HG02623 (cell line): ENCODE data around the gene ERGIC3.

Experiments
- ATAC-seq: cut with Tn5 transposase; IDR thresholded peaks from one replicate; pipeline ENCODE4 v1.9.1; 2021; ENCODE audit warnings: moderate library complexity; ENCODE audit not compliant: unreplicated experiment

Gene ERGIC3

DNA sequence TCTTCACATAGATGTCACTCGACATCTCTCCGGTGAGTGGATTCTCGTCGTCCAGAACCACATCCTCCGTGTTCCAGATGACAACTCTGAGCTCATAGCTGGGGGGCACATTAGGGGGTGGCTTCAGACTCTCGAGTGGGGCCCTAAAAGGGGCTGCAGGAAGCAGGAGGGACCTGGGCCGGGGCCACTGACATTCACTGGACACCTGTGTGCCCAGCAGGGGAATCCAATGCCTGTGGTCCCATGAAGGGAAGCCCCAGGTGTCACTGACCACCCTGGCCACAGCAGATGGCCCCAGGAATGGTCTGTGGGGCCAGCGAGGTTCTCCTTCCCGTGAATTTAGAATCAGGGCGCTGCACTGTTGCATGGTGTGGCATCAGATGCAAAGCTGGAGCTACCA lies 18.7 kb downstream of the ERGIC3 start:
- ATAC-seq = no peak

DNA sequence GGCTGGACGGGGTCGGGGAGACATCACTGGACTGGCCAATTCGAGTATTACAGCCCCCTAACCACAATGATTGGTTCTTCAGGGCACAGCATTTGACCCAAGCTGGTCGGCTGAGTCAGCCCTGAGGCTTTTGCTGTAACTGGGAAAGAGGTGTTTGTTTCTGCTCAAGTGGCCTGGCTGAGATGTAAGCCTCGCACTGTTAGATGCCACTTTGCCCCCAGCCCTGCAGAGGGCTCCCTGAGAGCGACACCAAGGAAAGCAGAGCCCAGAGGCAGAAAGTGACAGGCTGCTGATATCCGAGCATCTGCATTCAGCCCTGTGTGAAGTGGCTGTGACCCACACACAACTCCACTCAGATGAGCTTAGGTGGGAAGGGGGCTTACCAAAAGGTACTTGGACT lies 19.4 kb downstream of the ERGIC3 start:
- ATAC-seq = no peak

DNA sequence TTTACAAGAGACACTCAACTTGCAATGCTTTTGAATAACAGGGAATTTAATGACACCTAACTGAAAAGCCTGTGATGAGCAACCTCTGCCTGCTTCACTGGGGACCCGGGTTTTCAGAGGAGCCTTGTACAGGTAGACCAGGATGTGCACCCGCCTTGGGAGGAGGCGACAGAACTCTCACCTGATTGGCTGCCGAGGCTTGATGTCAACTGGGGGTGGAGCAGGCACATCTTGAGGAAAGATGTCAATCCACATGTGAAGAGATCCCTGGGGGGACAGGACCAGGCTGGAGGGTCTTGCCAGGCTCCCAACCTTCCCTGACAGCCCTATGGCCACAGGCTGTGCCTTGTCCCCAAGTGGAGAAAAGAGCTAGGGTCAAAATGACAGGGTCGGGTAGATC lies 19.8 kb downstream of the ERGIC3 start:
- ATAC-seq = no peak

DNA sequence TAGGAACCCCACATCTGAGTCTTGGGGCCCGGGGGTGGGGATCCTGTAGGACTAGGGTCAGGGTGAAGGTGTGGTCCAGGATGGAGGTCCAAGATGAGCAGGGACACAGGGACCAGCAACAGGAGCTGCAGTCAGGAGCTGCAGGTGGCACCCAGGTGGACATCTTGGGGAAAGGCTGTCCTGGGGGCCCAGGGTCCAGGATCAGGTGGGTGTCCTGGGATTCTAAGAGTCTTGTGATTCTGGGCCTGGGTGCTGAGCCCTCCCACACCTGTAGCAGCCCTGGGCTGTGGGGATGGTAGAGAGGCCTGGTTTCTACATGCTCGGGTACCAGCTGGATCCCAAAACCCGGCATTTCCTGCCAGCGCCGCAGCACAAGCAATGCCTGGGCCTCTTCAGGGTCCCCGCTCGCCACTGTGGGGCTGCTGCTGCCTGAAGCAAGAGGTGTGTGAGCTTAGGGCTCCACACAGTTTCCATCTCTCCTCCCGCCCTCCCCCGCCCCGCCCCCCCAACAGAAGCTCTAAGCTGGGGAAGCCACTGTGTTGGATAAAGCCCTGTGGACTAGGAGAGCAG lies 20.7 kb downstream of the ERGIC3 start:
- ATAC-seq = no peak

DNA sequence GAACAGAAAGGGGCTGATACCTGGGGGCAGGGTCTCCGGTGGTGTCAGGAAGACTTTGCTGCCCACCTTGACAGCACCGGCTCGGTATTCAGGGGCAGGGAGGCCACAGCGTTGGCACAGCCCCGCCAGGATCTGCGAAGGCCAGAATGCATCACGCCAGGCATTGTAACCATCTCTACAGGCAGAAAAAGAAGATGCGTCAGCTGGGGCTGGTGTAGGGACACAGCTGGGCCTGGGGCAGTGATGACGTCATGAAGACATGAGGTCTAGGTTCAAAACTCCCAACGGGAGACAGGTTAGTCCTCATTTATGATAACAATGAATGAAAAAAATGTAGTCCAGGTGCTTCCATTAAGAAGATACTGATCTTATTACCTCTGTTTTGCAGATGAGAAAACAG lies 22.0 kb downstream of the ERGIC3 start:
- no peak for ATAC-seq

DNA sequence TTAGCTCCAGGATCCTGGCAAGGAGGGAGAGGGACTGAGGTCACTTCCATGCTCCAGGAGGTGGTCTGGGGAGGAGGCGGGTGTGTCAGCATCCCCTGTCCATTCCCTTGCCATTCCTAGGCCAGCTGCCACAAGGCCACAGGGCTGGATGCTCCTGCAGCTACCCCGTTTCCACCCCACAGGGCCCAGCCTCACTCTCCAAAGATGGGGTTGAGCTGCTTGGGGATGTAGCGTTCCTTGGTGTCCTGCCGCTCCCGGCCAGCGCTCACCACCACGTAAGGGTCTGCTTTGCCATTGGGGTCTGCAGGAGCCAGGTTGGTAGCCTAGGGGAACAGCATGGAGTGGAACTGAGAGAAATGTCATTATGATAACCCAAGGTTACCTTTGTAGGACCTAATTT lies 23.0 kb downstream of the ERGIC3 start:
- ATAC-seq = no peak

DNA sequence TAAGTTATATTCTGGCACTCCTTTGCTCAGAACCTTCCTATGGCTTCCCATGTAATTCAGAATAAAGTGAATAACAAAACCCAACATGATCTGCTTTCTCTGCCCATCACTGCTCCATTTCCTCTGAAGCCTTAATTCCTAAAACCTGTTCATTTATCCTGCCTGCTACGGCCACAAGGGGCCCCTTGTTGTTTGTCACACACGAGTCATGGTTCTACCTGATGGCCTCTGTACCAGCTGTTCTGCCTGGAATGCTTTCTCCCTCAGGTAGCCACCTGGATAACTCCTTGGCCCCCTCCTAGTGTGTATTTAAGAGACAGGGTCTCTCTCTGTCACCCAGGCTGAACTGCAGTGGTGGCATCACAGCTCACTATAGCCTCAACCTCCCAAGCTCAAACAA lies 26.8 kb downstream of the ERGIC3 start:
- ATAC-seq = no peak

DNA sequence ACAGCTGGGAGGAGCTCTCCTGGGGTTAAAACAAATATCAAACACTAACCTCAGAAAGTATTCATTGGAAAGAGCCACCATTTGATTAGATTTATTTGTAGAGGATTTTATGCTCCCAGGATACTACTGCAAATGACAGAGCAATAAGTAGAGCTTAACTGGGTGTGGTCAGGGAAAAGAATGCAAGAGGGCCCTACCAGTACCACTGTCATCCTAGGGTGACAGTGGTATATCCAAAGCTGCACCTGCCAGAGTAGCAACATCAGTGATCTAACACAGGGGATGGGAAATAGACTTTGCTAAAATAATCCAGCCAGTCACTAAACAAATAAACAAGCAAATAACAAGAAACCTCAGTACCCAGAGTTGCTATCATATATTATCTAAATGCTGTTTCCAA lies 29.7 kb downstream of the ERGIC3 start:
- no peak for ATAC-seq

DNA sequence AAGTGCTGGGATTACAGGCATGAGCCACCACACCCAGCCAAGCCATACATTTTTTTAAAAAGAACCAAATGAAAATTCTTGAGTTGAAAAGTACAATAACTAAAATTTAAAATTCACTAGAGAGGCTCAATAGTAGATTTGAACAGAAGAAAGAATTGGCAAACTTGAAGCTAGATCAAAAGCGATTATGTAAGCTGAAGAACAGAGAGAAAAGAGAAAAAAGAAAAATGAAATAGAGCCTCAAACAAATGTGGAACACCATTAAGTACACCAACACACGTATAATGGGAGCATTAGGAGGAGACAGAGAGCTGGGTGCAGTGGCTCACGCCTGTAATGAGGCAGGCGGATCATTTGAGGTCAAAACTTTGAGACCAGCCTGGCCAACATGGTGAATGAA lies 31.0 kb downstream of the ERGIC3 start:
- no peak for ATAC-seq

DNA sequence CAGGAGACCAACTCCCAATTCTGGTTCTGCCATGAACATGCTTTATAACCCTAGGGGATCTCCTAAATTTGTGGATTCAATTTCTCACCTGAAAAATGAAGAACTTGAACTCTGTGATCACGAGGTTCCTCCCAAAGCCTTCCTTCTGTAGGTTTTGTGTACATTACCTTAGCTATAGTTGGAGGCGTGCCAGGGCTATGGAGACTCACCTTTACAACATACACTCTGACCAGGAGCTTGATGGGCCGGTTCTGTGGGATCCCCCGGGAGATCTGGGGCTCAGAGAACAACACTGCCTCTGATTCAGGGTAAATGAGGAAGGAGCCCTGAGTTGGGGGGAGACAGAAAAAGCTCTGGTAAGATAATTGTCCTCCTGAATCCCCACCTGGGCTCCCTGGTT lies 34.1 kb downstream of the ERGIC3 start:
- ATAC-seq = no peak

DNA sequence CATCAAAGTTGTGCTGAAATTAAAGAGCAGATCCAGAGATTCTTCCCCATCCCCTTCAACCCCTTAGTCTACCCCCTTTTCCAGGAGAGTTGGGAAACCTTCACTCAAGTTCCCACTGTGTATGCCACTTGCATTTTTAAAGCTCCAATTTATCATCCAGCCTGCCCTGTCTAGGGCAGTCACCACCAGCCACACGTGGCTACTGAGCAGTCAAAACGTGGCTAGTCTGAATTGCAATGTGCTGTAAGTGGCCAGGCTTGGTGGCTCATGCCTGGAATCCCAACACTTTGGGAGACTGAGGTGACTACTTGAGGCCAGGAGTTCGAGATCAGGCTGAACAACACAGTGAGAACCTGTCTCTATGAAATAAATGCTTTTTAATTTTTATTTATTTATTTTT lies 34.9 kb downstream of the ERGIC3 start:
- no peak for ATAC-seq

DNA sequence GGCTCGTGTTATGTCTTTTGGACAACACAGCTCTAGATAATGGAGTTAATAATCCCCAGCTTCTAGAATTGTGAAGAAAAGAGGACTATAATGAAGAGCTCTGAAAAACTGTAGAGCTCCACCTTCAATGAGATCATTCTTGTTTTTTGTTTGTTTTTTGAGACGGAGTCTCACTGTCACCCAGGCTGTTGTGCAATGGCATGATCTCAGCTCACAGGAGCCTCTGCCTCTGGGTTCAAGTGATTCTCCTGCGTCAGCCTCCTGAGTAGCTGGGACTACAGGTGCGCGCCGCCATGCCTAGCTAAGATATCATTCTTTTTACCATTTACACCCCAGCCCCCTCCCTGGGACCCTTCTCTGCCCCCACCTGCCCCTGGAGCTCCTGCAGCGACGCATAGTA lies 36.6 kb downstream of the ERGIC3 start:
- ATAC-seq = no peak

DNA sequence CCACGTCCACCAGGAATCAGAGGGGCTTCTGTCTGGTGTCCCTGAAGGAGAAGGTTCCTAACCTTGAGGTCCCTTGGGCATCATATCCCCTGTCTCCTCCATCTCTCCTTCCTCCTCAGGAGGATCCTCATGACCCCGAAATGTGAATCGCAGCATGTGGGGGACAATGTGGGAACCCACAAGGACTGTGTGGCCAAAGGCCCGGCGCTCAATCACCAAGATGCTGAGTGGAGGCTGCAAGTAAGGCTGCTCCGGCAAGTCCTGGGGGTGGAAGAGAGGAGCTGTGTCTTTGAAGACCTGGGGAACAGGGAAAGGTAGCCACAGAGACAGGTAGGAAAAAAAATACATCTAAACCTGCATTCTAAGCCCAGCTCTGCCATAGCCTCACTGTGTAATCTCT lies 37.3 kb downstream of the ERGIC3 start:
- ATAC-seq = no peak

DNA sequence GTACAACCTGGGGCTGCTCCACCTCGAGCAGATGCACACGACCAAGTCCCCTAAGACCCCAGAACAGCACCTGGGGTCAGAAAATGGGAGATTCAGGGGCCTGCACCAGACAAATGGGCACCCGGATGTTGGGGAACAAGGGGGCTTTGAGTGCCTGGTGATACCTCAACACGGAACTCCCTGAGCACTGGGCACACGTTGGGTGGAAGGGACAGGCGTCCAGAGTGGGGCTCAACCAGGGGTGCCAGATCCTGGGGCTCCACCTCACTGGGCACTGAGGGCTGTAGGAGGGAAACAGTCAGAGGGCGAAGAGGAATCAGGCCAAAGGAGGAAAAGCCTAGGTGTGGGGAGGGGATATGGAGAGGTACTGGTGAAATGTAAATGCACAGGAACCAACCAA lies 40.3 kb downstream of the ERGIC3 start:
- no peak for ATAC-seq

DNA sequence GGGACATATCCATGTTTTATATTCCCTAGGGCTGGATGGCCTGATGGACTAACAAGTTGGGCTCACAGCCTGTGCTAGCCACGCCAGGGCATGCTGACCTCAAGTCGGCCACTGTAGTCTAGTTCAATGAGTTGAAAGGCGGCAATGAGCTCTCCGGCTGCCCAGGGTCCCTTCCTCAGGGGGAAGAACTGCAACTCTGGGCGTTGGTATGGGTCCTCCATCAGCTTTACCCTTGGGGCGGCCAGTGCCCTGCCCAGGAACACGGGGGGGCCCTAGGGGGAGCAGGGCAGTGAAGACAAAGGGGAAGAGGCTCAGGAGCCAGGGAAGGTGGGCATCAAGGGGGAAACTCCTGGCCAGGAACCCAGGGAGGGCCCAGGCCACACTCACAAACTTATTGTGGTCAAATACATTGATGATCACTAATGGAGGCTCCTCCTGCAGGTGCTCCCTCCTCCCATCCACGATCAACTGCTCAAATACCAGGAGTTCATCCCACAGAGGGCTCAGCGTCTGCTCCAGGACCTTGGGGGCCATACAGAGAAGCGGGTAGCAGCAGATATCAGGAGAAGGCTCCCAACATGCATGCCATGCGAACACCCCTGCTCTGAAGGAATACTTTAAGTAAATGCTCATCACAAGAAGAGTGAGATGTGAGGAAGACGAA lies 41.0 kb downstream of the ERGIC3 start:
- no peak for ATAC-seq

DNA sequence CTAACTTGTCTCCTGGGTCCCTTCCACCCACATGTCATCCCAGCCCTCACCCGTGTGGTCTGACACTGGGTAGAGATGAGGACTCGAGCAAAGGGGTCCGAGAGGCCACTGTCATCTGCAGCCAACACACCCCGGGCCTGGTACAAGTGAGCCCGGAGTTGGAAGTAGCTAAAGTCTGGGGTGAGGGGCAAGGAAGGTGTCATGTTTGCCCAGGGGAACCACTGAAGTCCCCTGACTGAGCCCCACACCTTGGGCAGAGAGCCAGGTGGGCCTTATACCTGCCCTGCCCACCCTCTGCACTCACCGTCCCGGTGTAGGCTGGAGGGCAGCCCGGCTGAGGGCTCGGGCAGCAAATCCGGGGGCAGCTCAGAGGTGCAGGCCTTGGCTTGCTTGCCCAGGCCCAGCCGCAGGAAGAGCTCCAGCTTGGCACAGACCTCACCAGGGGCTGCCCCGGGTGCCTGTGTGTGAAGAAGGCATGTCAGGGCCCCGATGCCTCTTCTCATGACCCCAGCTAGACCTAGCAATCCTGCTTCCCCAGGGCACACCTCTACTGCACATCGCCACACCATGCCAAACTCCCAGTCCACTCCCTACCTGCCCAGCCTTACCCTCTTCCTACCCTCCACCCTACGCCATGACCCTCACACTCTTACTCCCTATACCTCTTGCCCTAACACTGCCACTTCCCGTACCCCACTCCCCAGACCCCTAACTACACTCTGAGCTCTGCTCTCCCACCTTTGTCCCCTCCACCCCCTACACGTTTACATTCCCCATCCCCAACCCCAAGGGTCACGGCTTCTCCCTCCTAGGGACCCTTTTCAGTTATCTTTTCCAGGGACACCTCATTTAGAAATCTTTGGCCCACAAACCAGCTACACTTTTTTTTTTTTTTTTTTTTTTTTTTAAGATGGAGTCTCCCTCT lies 42.0 kb downstream of the ERGIC3 start:
- no peak for ATAC-seq

DNA sequence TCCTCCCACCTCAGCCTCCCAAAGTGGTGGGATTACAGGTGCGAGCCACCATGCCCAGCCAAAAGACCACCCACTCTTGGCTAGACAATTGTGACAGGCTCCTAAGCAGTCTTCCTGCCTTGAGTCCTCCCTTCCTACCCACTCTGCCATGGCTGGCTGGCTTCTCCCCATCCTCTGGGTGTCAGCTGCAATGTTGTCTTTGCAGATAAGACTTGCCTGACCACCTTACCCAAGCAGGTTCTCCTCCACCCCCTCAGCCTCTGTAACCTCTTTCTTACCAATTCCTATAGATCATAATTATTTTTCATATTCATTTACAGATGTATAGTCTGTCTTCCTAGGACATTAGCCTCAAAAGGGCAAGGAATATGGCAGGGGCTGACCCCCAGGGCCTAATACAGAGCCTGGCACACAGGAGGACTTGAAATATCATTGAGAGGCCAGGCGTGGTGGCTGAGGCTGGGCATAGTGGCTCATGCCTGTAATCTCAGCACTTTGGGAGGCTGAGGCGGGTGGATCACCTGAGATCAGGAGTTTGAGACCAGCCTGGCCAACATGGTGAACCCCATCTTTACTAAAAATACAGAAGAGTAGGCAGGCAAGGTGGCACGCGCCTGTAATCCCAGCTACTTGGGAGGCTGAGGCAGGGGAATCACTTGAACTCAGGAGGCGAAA lies 45.0 kb downstream of the ERGIC3 start:
- no peak for ATAC-seq

DNA sequence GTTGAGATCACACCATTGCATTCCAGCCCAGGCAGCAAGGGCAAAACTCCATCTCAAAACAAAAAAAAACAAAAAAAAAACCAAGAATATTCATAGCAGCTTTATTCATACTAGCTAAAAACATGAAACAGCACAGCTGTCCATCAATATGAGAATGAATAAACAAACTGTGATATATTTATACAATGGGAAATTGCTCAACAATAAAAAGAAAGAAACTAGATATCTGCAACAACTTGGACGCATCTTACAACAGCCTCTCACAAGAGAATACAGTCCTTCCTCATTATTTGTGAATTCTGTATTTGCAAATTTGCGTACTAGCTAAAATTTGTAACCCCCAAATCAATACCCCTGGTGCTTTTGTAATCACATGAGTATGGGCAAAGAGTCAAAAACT lies 45.6 kb downstream of the ERGIC3 start:
- ATAC-seq = no peak

DNA sequence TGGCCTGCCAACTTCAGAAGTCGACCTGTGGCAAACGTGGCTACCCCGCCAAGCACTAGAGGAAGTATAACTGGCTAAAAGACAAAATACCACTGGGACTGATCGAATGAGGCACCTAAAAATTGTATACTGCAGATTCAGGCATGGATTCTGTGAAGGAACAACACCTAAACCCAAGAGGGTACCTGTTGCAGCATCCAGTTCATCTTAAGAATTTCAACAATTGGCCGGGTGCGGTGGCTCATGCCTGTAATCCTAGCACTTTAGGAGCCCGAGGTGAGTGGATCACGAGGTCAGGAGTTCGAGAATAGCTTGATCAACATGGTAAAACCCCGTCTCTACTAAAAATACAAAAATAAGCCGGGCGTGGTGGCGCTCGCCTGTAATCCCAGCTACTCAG lies 46.5 kb downstream of the ERGIC3 start:
- ATAC-seq = no peak

DNA sequence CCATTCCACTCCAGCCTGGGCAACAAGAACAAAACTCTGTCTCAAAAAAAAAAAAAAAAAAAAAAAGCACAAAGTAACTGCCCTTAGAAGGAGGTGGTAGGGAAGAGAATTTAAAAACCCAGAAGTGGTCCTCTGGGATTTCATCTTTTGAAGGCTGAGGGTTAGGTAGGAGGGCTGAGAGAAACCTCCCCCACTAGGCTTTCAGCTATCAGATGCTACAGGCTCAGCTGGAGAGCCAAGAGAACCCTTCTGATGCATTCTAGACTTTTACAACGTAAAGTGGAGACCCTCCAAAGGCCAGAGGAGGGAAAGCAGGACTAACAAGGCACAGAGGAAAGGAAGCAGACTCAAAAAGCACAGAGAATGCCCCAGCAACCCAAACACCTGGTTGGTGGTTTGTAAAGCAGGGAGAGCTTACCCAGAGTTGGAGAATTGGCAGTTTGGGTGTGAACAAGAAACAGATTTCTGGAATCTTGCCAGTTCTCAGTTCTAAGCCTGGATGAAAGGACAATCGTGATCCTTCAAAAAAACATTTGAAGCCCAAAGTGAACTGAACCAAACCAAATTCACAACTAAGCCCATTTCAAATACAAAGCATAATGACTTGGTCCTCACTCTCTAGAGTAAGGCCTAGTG lies 50.6 kb downstream of the ERGIC3 start:
- no peak for ATAC-seq

DNA sequence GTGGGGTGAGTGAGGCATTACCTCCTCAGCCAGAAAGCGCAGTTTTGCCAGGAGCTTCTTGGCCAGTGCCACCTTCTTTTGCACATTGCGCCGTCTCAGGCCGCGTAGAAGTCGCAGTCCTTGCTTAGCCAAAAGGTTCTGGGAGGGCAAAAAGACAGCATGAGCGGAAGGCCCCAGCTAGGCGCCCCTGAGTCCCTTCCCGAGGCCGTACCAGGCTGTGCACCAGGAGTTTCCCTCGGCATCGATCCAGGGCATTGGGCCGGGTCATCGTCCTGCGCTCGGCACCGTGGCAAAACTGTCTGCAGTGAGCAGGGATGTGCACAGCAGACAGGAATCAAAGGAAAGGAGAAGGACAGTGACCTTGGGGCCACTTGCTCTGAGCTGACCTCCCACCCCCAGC lies 53.6 kb downstream of the ERGIC3 start:
- ATAC-seq = no peak
